GM21367 (cell line): ENCODE measurements around the gene RBMS1.
"Not testable (repeated sequence)": the region's sequence is repeated elsewhere in the genome, so short reads cannot be mapped to it uniquely, and the experiment has no call there.

Experiments
- ATAC-seq: cut with Tn5 transposase; IDR thresholded peaks from one replicate; pipeline ENCODE4 v1.9.1; 2021; ENCODE audit not compliant: unreplicated experiment

Gene RBMS1

GRCh38 chr2:160367139-160367538 is 126.5 kb downstream of the RBMS1 start:
- ATAC-seq = not testable (repeated sequence)

- no peak for ATAC-seq
Measured at GRCh38 chr2:160366474-160366873, 127.1 kb downstream of the RBMS1 start.

DNA sequence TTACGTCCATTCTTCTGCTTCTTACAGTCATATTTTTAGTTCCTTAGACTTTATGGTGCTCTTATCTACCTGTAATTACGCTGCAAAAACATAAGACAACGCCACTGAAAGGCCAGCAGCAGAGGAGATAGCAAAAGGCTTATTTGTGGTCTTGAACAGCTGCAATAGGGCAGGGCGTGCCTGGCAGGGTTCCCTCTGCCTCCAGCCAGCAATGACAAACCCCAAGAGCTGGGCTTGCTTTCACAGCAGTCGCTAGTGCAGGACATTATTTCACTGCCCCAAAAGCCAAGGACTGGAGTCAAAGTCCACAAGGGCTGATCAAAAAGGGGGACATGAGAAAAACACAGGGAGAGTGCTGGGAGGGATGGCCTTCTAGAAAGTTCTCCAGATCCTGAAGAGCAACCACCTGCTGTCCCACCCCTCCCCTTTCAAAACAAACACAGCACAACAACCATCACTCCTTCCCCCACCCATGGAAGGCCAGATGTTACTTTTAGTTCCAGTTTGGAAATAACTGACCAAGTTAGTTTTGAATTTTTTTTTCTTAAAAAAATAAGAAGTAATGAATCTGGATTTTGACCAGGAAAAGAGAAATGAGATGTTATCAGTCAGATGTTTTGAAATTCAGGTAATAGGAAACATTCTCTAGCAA is 127.8 kb downstream of the RBMS1 start:
- ATAC-seq = no peak

DNA sequence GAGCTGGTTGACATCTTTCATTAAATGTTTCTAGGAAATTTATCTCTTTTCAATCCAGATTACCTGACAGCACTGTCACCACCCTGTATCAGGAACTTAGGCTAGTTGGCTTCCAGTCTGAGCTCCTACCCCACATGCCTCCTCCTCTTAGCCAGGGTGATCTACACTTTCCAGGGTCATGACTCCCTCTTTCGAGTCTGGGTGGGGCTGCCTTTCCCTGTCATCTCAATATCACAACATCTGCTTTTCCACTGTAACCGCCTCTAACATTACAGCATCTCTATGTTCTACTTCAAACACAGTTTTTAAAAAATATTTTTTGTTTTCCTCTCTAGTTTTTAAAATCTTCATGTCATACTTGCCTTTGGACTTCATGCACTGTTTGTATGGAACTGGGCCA is 129.2 kb downstream of the RBMS1 start:
- ATAC-seq = no peak

- ATAC-seq = no peak
Measured at GRCh38 chr2:160363961-160364360, 129.6 kb downstream of the RBMS1 start.

GRCh38 chr2:160363055-160363454 is 130.6 kb downstream of the RBMS1 start:
- ATAC-seq = no peak

DNA sequence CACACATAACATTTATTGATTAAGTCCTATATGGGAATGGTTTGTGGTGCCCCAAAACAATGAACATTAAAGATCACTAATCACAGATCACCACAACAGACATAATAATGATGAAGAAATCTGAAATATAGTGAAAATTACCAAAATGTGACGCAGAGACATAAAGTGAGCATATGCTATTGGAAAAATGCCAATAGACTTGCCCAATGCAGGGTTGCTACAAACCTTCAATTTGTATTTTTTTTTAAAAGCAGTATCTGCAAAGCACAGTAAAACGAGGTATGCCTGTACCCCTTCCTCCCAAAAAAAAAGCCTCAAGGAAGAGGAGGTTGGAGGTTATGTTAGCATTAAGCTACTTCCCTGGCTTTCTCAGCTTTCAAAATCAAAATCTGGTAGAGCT is 131.1 kb downstream of the RBMS1 start:
- ATAC-seq = no peak

GRCh38 chr2:160362018-160362417 is 131.6 kb downstream of the RBMS1 start:
- ATAC-seq = no peak

GRCh38 chr2:160360089-160360757 is 133.4 kb downstream of the RBMS1 start:
- ATAC-seq = no peak

GRCh38 chr2:160358046-160358445 is 135.6 kb downstream of the RBMS1 start:
- ATAC-seq = no peak

- ATAC-seq = no peak
Measured at GRCh38 chr2:160356485-160356884, 137.1 kb downstream of the RBMS1 start.

- no peak for ATAC-seq
Measured at GRCh38 chr2:160355080-160355479, 138.5 kb downstream of the RBMS1 start.

DNA sequence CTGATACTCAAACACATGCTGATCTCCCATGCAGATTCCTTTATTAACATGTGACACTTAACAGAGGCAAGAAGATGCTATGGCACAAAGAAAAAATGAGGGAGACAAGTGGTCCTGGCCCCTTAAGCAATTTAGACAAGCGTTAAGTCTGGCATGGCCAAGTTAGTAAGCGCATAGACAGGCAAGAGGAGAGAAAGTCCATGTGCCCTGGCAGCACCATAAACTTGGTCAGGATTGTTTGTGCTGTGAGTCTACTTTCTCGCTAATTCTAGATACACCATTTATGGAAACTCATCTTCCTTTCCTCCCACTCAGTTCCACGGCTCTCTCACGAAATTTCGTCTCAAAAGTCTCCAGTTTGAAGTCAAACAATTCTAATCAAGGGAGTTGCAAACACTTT is 138.9 kb downstream of the RBMS1 start:
- ATAC-seq = no peak

DNA sequence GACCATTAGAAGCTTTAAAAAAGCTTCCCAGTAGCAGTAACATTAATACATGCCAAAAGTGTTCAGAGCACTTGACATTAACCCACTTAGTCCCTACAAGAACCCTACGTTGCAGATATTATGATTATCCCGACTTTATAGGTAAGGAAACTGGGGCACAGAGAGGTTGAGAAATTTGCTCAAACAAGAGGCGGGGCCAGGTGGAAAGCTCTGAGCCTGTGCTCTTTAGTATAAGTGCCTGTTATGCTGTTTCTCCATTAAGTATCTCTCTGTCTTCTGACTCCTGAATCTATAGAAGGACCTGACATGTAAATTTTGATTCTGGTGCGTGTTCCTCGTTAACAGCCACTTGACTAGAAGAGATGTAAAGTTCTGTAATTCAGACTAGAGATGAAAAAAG is 139.8 kb downstream of the RBMS1 start:
- ATAC-seq = no peak

DNA sequence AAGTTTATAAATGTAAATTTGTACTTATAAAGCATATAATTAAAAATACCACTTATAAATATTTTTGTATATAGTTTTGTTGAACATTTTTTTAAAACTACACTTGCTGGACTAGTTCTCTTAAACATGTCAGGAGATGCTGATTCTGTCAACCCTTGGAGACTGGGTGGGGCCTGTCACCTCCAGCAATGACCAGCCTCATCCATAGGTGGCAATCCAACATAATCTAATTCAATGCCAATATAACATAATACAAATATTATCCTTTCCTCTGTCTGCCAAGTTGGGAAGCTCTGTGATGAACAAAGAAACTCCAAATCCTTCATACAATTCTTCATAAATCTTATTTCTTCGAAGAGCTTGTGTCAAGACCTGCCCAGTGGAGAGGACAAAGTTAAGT is 140.4 kb downstream of the RBMS1 start:
- peak; percentile 71 for ATAC-seq

- ATAC-seq = no peak
Measured at GRCh38 chr2:160352500-160352899, 141.1 kb downstream of the RBMS1 start.

GRCh38 chr2:160351956-160352355 is 141.7 kb downstream of the RBMS1 start:
- ATAC-seq = no peak

DNA sequence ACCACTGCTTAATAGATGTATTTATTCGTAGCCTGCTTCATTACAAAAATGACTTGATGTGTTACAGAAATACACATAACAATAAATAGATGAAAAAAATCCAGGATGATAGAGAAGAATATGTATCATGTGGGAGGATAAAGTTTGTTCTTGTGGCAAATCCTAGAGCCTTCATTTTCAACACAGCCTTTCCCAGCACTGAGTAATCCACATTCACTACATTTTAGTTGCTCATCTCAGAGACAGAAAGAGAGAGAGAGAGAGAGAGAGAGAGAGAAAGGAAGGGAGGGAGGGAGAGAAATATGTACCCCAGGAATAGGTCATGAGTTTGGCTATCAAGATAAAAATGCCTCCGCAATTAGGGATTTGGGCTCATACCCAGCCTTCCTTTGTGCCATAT is 144.3 kb downstream of the RBMS1 start:
- no peak for ATAC-seq

- no peak for ATAC-seq
Measured at GRCh38 chr2:160347269-160347863, 146.2 kb downstream of the RBMS1 start.

DNA sequence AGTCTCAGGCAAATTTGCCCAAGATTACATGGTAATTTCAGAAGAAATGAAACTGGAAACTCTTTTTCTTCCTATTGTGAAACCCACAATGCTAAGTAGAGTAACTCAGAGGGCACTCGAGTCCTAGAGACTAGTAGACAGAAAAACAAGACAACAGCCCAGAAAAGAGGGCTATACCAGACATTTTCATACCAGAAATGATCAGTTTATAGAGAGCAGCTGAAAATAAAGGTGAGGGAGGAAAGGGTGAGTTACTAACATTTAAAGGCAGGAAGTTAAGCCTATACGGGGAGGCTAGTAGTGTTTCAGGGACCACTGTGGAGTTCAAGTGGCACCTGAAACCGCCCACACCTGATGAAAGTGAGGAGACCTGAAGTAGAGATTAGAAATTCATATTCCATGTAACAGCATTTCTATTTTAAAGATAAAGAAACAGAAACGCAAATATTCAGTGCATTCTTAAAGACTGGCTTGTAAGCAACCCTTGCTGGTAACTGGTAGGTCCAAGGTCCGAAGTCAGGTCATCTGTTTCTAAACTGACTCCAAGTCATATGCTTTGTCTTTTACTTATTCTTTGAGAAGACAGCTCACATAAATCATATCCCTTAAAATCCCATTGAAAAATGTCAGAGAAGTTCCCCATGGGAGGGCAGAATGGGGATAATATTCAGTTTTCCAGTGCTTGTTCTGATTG is 148.4 kb downstream of the RBMS1 start:
- no peak for ATAC-seq

DNA sequence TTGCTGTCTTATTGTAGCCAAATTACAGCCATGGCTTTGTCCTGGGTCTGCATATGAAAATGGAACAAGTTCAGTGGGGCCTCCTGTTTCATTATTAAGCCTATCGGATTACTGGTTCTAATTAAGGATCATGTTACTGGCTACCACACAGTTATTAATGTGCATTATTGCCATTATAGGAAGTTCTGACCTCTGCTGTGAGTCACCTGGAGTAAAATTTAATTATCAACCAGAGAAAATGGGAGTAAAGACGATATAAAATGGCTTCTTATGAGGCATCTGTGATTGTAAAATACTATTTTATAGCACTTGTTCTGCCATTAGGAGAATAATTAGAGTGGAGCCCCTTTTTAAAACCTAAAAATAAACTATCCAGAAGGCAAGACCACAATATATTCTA is 150.2 kb downstream of the RBMS1 start:
- ATAC-seq = no peak

DNA sequence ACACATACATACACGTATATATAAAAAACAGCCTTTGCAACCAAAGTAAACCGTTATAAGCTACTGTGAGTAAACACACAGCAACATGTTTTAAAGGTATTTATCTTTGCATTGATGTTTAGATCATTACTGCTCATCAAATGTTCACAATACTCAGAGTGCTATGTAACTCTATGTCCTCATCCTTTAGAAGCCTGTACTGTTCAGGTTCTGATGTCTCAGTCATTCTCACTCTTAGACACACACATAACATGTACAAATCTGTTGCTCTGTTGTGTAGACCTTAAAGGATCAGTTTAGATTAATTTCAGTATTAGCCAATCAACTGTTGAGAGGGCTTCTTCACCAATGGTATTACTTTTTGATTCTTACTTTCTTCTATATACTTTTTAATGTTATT is 153.9 kb downstream of the RBMS1 start:
- no peak for ATAC-seq
